Esophagus squamous epithelium (tissue), 5 donors: Measurements from ENCODE around the gene MARCHF2. TPM values are rescaled to one million over a fixed set of nuclear protein-coding genes. Genes with fewer than 3 reads are reported as not detected.
A peak's percentile ranks its signal among the peaks of the same experiment; 100 is the strongest.
"Not testable (repeated sequence)": the region's sequence is repeated elsewhere in the genome, so short reads cannot be mapped to it uniquely, and the experiment has no call there.

Source experiments
- DNase-seq: peaks from one replicate; lab custom pipeline; 2025; lab: John Stamatoyannopoulos, UW
- H3K27ac ChIP-seq, 4 donors: fragments of 200-600 bp; sonication (generic); one replicate each; pipeline ENCODE4 v1.5.1; 2016 to 2019; ENCODE audit warnings: mild to moderate bottlenecking in 1 of 4
- H3K27me3 ChIP-seq, 4 donors: fragments of 200-600 bp; sonication (generic); 1 replicate in 3 of 4; 2 replicates in 1 of 4; pipeline versions ENCODE4 v1.5.1 to v1.6.0; 2017 to 2021; ENCODE audit warnings: antibody characterized with exemption in 1 of 4
- H3K36me3 ChIP-seq, 3 donors: fragments of 200-600 bp; sonication (generic); one replicate each; pipeline ENCODE4 v1.5.1; 2016 to 2019
- H3K4me1 ChIP-seq, 3 donors: fragments of 200-600 bp; sonication (generic); one replicate each; pipeline ENCODE4 v1.5.1; 2017 to 2019
- H3K4me3 ChIP-seq, 4 donors: fragments of 200-600 bp; sonication (generic); 1 replicate in 3 of 4; 2 replicates in 1 of 4; pipeline ENCODE4 v1.5.1; 2016 to 2019; ENCODE audit warnings: mild to moderate bottlenecking in 2 of 4, moderate library complexity in 1 of 4
- H3K9me3 ChIP-seq, 3 donors: fragments of 200-600 bp; sonication (generic); one replicate each; pipeline ENCODE4 v1.5.1; 2016 to 2019
- POLR2A ChIP-seq, 4 donors: fragments of 450-650 bp; IDR thresholded peaks; one replicate each; pipeline ENCODE4 v1.6.1; 2017; ENCODE audit warnings: antibody characterized with exemption in 4 of 4, mild to moderate bottlenecking in 4 of 4, moderate library complexity in 3 of 4
- WGBS, 2 donors: methylation state at CpG; one replicate each; pipeline ENCODE4 v1.1.5; 2018; 5-methylcytosine and 5-hydroxymethylcytosine counted together
- intact Hi-C: fragments of 100-400 bp; cut with DNase I; formaldehyde crosslinking; loops from one replicate; pipeline ENCODE4 v1.15.0; 2022
- total RNA-seq, 4 donors: library from RNA; depleted of rRNA; stranded (reverse); fragments of >200 nt; gene quantifications; one replicate each; pipeline ENCODE4 v1.1.0, GENCODE V29; 2016
- TF ChIP-seq, protein P1 (sequence below), 6 experiments: fragments of 450-650 bp in 4 of 6; fragments of 200-600 bp in 2 of 6; sonication (generic) in 2 of 6; IDR thresholded peaks; one replicate each; pipeline ENCODE4 v1.5.1; 2016 to 2019; ENCODE audit warnings: antibody characterized with exemption in 6 of 6, mild to moderate bottlenecking in 4 of 6, moderate library complexity in 4 of 6
- donor health status: DM: yes; HTN: yes; CAD: no.

Gene MARCHF2
- total RNA-seq, 4 donors from 2014 or later: 34.5 to 78.9 (median 61.7) TPM

GRCh38 chr19:8377598-8377997, 35.5 kb upstream of the MARCHF2 start:
- no peak overlapping the region for H3K4me3 ChIP-seq
- no peaks in the 10 kb centered on the region for H3K27me3 ChIP-seq
- intact Hi-C loops: no loop called here
- no peak overlapping the region for H3K27ac ChIP-seq
- TF ChIP-seq, protein P1, sequence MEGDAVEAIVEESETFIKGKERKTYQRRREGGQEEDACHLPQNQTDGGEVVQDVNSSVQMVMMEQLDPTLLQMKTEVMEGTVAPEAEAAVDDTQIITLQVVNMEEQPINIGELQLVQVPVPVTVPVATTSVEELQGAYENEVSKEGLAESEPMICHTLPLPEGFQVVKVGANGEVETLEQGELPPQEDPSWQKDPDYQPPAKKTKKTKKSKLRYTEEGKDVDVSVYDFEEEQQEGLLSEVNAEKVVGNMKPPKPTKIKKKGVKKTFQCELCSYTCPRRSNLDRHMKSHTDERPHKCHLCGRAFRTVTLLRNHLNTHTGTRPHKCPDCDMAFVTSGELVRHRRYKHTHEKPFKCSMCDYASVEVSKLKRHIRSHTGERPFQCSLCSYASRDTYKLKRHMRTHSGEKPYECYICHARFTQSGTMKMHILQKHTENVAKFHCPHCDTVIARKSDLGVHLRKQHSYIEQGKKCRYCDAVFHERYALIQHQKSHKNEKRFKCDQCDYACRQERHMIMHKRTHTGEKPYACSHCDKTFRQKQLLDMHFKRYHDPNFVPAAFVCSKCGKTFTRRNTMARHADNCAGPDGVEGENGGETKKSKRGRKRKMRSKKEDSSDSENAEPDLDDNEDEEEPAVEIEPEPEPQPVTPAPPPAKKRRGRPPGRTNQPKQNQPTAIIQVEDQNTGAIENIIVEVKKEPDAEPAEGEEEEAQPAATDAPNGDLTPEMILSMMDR (IDR thresholded peaks at IDR 0.05): no peak
- H3K4me1 ChIP-seq: peaks cover 0 to 8% (median 0%) of the 10 kb centered on the region in 3 donors
- no peaks in the 10 kb centered on the region for H3K9me3 ChIP-seq
- H3K36me3 ChIP-seq: peaks cover 0 to 51% (median 7%) of the 10 kb centered on the region in 3 donors
- WGBS, 2 donors: no CpG with 5 or more reads among the region's 1 CpG
- DNase-seq: no peak

DNA sequence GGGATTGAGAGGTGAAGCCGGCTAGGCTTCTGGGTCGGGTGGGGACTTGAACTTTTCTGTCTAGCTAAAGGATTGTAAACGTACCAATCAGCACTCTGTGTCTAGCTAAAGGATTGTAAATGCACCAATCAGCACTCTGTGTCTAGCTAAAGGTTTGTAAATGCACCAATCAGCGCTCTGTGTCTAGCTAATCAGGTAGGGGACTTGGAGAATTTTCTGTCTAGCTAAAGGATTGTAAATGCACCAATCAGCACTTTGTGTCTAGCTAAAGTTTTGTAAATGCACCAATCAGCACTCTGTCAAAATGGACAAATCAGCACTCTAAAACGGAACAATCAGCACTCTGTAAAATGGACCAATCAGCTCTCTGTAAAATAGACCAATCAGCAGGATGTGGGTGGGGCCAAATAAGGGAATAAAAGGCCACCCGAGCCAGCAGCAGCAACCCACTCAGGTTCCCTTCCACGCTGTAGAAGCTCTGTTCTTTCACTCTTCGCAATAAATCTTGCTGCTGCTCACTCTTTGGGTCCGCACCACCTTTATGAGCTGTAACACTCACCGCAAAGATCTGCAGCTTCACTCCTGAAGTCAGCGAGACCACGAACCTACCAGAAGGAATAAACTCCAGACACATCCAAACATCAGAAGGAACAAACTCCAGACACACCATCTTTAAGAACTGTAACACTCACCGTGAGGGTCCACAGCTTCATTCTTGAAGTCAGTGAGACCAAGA, 33.8 kb upstream of the MARCHF2 start:
- WGBS, 2 donors: 94% methylated on average over 13 of the region's 13 CpGs
- peaks cover 0 to 34% (median 2%) of the 10 kb centered on the region in 3 donors for H3K36me3 ChIP-seq
- H3K9me3 ChIP-seq, DNase-seq, H3K27ac ChIP-seq, H3K27me3 ChIP-seq, H3K4me3 ChIP-seq, intact Hi-C loops: not testable (repeated sequence)
- H3K4me1 ChIP-seq: peaks cover 0 to 14% (median 2%) of the 10 kb centered on the region in 3 donors

- DNase-seq, H3K36me3 ChIP-seq, H3K4me3 ChIP-seq, H3K27me3 ChIP-seq, H3K9me3 ChIP-seq, intact Hi-C loops: not testable (repeated sequence)
- H3K27ac ChIP-seq: peak overlapping the region in 3 of 4 donors; percentile 78 to 85 (median 81)
- H3K4me1 ChIP-seq: peaks cover 9 to 50% (median 23%) of the 10 kb centered on the region in 3 donors
- 44 to 50% methylated on average over 4 of the region's 4 CpGs for WGBS, 2 donors
These were observed 28.5 kb upstream of the MARCHF2 start for GRCh38 chr19:8384569-8384968.

DNA sequence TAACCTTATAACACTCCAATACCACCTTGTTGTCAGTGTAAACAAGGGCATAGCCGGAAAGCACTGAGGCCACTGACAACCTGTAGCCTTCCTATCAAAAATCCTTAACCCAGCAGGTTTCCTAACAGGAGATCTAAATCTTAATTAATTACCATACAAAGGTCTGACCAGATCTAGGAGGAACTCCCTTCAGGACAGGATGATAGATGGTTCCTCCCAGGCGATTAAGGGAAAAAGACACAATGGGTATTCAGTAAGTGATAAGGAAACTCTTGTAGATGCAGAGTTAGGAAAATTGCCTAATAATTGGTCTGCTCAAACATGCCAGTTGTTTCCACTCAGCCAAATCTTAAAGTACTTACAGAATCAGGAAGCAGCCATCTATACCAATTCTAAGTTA, 28.0 kb upstream of the MARCHF2 start:
- Histone ChIP-seq H3K4me1 (peaks cover 9 to 52% (median 23%) of the 10 kb centered on the region in 3 donors), H3K27ac (peak overlapping the region; percentile 78 to 85 (median 80))
- H3K4me3 ChIP-seq, H3K9me3 ChIP-seq, DNase-seq, H3K27me3 ChIP-seq, H3K36me3 ChIP-seq, intact Hi-C loops: not testable (repeated sequence)
- 29 to 31% methylated on average over 2 of the region's 2 CpGs for WGBS, 2 donors

GRCh38 chr19:8385566-8385965, 27.5 kb upstream of the MARCHF2 start:
- H3K4me1 ChIP-seq: peaks cover 9 to 52% (median 23%) of the 10 kb centered on the region in 3 donors
- intact Hi-C loops, H3K36me3 ChIP-seq, H3K9me3 ChIP-seq, H3K27me3 ChIP-seq, H3K4me3 ChIP-seq, DNase-seq: not testable (repeated sequence)
- 37 to 53% methylated on average over 3 of the region's 3 CpGs for WGBS, 2 donors
- peak overlapping the region; percentile 78 to 85 (median 80) for H3K27ac ChIP-seq

- H3K9me3 ChIP-seq, DNase-seq, H3K27me3 ChIP-seq, intact Hi-C loops, H3K36me3 ChIP-seq, H3K4me3 ChIP-seq: not testable (repeated sequence)
- Histone ChIP-seq H3K4me1 (peaks cover 15 to 60% (median 28%) of the 10 kb centered on the region in 3 donors), H3K27ac (peak overlapping the region; percentile 78 to 85 (median 80))
- 85 to 97% methylated on average over 9 of the region's 9 CpGs for WGBS, 2 donors
These were observed 26.7 kb upstream of the MARCHF2 start for GRCh38 chr19:8386419-8386818.

- Histone ChIP-seq H3K36me3 (no peaks in the 10 kb centered on the region), H3K4me3 (no peak overlapping the region), H3K4me1 (peaks cover 21 to 65% (median 34%) of the 10 kb centered on the region in 3 donors), H3K27ac (peak overlapping the region; percentile 78 to 85 (median 80)), H3K27me3 (no peaks in the 10 kb centered on the region), H3K9me3 (no peaks in the 10 kb centered on the region)
- WGBS, 2 donors: 64 to 92% methylated on average over 4 of the region's 4 CpGs
- DNase-seq: no peak
- intact Hi-C loops: no loop called here
- TF ChIP-seq, protein P1 (IDR thresholded peaks at IDR 0.05): no peak
- TF ChIP-seq POLR2A (IDR thresholded peaks at IDR 0.05): no peak
These were observed 26.1 kb upstream of the MARCHF2 start for GRCh38 chr19:8386990-8387389.
